RWPE2 (cell line): ENCODE measurements around the gene ANKRD6.
A peak's percentile ranks its signal among the peaks of the same experiment; 100 is the strongest.

ENCODE experiments used
- ATAC-seq: fragments of 200-7000 bp; cut with Tn5 transposase; 3 replicates; pipeline ENCODE4 v1.9.1; 2021; ENCODE audit warnings: low read depth
- DNase-seq: peaks from one replicate; pipeline ENCODE4 v3.0.0-alpha.2; 2020; ENCODE audit warnings: low spot score
- H3K27ac ChIP-seq: fragments of 450-650 bp; 2 replicates; pipeline ENCODE4 v1.5.1; 2017; ENCODE audit warnings: mild to moderate bottlenecking; ENCODE audit not compliant: poor library complexity, severe bottlenecking
- H3K27me3 ChIP-seq: fragments of 250-450 bp; sonication (Bioruptor Pico); 2 replicates; pipeline ENCODE4 v1.5.1; 2021; ENCODE audit warnings: mild to moderate bottlenecking, moderate library complexity; ENCODE audit not compliant: insufficient read depth, poor library complexity, severe bottlenecking
- H3K36me3 ChIP-seq: fragments of 250-450 bp; sonication (Bioruptor Pico); 2 replicates; pipeline ENCODE4 v1.5.1; 2020; ENCODE audit warnings: low read depth, mild to moderate bottlenecking, moderate library complexity
- H3K4me1 ChIP-seq: fragments of 250-450 bp; sonication (Bioruptor Pico); 2 replicates; pipeline ENCODE4 v1.5.1; 2021; ENCODE audit warnings: mild to moderate bottlenecking, moderate library complexity; ENCODE audit not compliant: insufficient read depth, poor library complexity, severe bottlenecking
- H3K4me3 ChIP-seq: fragments of 250-450 bp; sonication (Bioruptor Pico); 2 replicates; pipeline ENCODE4 v1.5.1; 2021; ENCODE audit warnings: mild to moderate bottlenecking, moderate library complexity; ENCODE audit not compliant: severe bottlenecking
- H3K9me3 ChIP-seq: fragments of 250-450 bp; sonication (Bioruptor Pico); 2 replicates; pipeline ENCODE4 v1.5.1; 2021; ENCODE audit warnings: mild to moderate bottlenecking, moderate library complexity; ENCODE audit not compliant: severe bottlenecking
- TF ChIP-seq, protein P1 (sequence below): fragments of 450-650 bp; IDR thresholded peaks from one replicate; pipeline ENCODE4 v1.5.1; 2017; ENCODE audit warnings: mild to moderate bottlenecking, moderate library complexity; ENCODE audit not compliant: poor library complexity, severe bottlenecking

Gene ANKRD6

GRCh38 chr6:89432875-89433251 lies at the start of gene ANKRD6:
ANKRD6 (plus strand) TSS chr6:89433152; CDS start chr6:89566977, 133,825 bp downstream.
- Histone ChIP-seq H3K27ac (no peak within 1 kb of the TSS), H3K4me3 (peak within 1 kb of the TSS; percentile 98), H3K9me3 (no peaks in the 10 kb centered on the region), H3K36me3 (no peaks in the 10 kb centered on the region), H3K4me1 (peaks cover 21% of the 10 kb centered on the region), H3K27me3 (no peaks in the 10 kb centered on the region)
- DNase-seq = no peak
- ATAC-seq = peak; percentile 82
- TF ChIP-seq, protein P1, sequence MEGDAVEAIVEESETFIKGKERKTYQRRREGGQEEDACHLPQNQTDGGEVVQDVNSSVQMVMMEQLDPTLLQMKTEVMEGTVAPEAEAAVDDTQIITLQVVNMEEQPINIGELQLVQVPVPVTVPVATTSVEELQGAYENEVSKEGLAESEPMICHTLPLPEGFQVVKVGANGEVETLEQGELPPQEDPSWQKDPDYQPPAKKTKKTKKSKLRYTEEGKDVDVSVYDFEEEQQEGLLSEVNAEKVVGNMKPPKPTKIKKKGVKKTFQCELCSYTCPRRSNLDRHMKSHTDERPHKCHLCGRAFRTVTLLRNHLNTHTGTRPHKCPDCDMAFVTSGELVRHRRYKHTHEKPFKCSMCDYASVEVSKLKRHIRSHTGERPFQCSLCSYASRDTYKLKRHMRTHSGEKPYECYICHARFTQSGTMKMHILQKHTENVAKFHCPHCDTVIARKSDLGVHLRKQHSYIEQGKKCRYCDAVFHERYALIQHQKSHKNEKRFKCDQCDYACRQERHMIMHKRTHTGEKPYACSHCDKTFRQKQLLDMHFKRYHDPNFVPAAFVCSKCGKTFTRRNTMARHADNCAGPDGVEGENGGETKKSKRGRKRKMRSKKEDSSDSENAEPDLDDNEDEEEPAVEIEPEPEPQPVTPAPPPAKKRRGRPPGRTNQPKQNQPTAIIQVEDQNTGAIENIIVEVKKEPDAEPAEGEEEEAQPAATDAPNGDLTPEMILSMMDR = peak; percentile 97

DNA sequence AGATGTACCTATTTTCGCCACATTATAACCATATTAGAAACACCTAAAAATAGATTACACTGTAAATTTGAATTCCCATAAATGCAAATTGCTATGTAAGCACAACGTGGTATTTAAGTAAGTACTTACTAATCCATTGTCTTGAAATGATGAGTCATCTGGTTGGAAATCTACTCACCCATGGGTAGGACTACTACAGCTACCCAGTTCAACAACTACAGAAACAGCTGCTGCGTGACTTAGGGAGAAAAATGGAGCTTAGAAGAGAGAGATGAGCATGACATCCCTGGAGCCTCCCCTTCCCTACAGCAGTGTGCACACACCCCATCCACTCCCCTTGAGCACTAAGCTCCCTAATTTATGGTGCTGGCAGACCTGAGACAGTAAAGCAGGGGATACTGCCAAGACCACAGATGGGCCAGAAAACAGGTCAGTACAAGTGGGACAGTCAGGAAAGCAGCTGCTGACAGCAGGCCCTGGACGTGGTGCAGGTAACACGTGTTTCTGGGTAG lies 47.7 kb upstream of the ANKRD6 start:
- no peak overlapping the region for H3K27ac ChIP-seq
- no peaks in the 10 kb centered on the region for H3K4me1 ChIP-seq
- ATAC-seq = peak; percentile 96
- no peak overlapping the region for H3K4me3 ChIP-seq
- TF ChIP-seq, protein P1 = no peak
- H3K36me3 ChIP-seq = no peaks in the 10 kb centered on the region
- no peaks in the 10 kb centered on the region for H3K27me3 ChIP-seq
- H3K9me3 ChIP-seq = no peaks in the 10 kb centered on the region
- no peak for DNase-seq

DNA sequence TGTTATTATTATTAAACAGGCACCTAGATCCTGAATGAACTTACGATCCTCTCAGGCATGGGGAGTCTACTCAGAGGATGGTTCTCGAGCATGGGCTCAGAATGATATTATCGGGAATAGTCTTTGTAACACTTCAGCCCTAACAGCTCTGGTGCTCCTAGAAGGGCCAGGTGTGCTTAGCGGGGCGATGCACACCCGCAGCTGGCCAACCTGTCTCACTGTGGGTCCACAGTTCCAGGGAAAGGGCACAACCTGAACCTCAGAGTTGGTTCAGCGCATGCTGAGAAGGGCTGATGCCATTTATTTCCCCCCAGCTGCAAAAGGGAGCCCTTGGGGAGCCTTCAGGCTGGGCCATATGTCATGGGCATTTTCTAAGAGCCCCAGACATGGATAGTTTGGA lies 47.1 kb upstream of the ANKRD6 start:
- no peaks in the 10 kb centered on the region for H3K27me3 ChIP-seq
- no peaks in the 10 kb centered on the region for H3K9me3 ChIP-seq
- DNase-seq = no peak
- H3K4me3 ChIP-seq = no peak overlapping the region
- TF ChIP-seq, protein P1 = no peak
- no peak overlapping the region for H3K27ac ChIP-seq
- H3K36me3 ChIP-seq = no peaks in the 10 kb centered on the region
- no peak for ATAC-seq
- no peaks in the 10 kb centered on the region for H3K4me1 ChIP-seq

DNA sequence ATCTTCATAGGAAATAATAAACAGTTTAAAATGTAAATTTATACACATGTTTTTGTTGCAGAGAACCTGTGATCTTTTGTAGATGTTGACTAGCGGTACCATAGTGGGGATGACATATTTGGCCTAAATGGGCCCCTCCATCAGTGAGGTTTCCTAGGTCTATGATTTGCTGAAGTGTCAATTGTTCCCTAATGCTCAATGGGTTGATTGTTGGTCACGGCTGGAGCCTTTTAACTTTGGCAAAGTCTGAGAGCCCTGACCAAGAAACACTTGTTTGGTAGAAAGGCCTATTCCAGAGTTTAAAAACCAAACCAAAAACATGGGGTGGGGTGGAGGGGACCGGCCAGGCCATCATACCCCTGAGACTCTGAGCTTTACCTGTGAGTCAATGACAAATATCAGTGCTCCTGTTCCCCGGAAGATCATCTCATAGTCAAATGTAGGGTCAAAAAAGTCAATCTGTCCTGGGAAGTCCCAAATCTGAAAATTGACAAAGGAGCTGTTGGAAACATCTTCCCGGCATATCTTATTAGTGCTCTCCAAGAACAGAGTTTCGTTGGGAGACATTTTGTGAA lies 45.9 kb upstream of the ANKRD6 start:
- Histone ChIP-seq H3K9me3 (no peaks in the 10 kb centered on the region), H3K27me3 (no peaks in the 10 kb centered on the region), H3K36me3 (no peaks in the 10 kb centered on the region), H3K27ac (no peak overlapping the region), H3K4me1 (no peaks in the 10 kb centered on the region), H3K4me3 (no peak overlapping the region)
- no peak for ATAC-seq
- TF ChIP-seq, protein P1 = no peak
- DNase-seq = no peak

DNA sequence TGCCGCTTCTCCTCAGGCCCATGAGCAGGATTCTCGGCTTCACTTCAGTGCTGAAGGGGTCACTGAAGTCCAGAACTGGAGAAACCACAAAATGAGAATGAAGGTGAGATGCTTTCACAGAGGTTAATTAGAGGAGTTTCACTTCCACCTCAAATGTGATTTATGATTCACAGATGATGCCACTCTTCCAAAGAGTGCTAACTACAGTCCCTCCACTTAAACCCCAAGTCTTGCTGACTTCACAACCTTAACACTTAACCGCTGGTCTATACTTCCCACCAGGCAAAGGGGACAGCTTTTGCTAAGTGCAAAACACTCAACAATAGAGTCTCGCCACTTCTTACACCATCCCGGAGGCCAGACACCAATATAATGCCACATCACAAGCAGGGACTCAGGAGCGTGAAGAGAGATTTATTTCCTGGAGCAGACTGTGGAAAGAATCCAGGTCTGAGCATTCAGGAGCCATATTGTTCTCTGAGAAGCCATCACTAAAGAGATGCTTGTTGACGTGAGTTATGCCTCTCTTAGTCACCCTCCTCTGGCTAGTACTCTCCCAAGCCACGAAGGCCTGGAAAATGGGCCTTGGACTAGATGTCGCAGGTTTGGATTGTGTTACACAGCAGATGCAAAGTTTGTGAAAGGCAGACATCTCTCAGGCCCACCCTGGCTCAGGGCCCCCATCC lies 45.3 kb upstream of the ANKRD6 start:
- H3K4me1 ChIP-seq = no peaks in the 10 kb centered on the region
- H3K9me3 ChIP-seq = no peaks in the 10 kb centered on the region
- H3K27me3 ChIP-seq = no peaks in the 10 kb centered on the region
- DNase-seq (no peak), ATAC-seq (no peak)
- H3K36me3 ChIP-seq = no peaks in the 10 kb centered on the region
- H3K4me3 ChIP-seq = no peak overlapping the region
- TF ChIP-seq, protein P1 = no peak
- H3K27ac ChIP-seq = no peak overlapping the region
